Natural killer cell (primary cell): ENCODE measurements around the gene HAT1. TPM values are rescaled to one million over a fixed set of nuclear protein-coding genes. Genes with fewer than 3 reads are reported as not detected.

Experiments used
- ATAC-seq, 3 donors: fragments of 150-1000 bp in 2 of 3; fragments of 200-7000 bp in 1 of 3; cut with Tn5 transposase; 1 replicate in 1 of 3; 2 replicates in 2 of 3; pipeline ENCODE4 v1.10.0; 2021; ENCODE audit warnings: mild to moderate bottlenecking in 2 of 3, moderate library complexity in 2 of 3
- DNase-seq, 2 donors: peaks; one replicate each; pipeline versions ENCODE4 v3.0.0 to v3.0.0-alpha.2; 2013 to 2021; ENCODE audit warnings: mixed read lengths in 1 of 2
- H3K27ac ChIP-seq: one replicate; pipeline ENCODE4 v1.5.1; 2013; ENCODE audit warnings: mild to moderate bottlenecking, low read length
- H3K27me3 ChIP-seq: one replicate; pipeline ENCODE4 v1.6.1; 2013; ENCODE audit warnings: low read length; ENCODE audit not compliant: control insufficient read depth, insufficient read depth
- H3K36me3 ChIP-seq: one replicate; pipeline ENCODE4 v1.6.1; 2013; ENCODE audit warnings: low read length; ENCODE audit not compliant: control insufficient read depth, insufficient read depth
- H3K4me1 ChIP-seq: one replicate; pipeline ENCODE4 v1.6.1; 2013; ENCODE audit warnings: low read length; ENCODE audit not compliant: control insufficient read depth, insufficient read depth
- H3K4me3 ChIP-seq: one replicate; pipeline ENCODE4 v1.5.1; 2013; ENCODE audit warnings: low read length
- H3K9me3 ChIP-seq: one replicate; pipeline ENCODE4 v1.6.1; 2013; ENCODE audit warnings: low read length; ENCODE audit not compliant: control insufficient read depth, insufficient read depth
- H3K27ac Mint-ChIP-seq, 2 donors: one replicate each; pipeline ENCODE4 v1.8.0; 2022; ENCODE audit warnings: mild to moderate bottlenecking in 2 of 2, mixed read lengths in 2 of 2, moderate library complexity in 1 of 2
- H3K27me3 Mint-ChIP-seq, 2 donors: one replicate each; pipeline ENCODE4 v1.8.0; 2022; ENCODE audit warnings: low read depth in 2 of 2, mixed read lengths in 2 of 2
- H3K36me3 Mint-ChIP-seq: one replicate; pipeline ENCODE4 v1.8.0; 2022; ENCODE audit warnings: mixed read lengths
- H3K4me1 Mint-ChIP-seq, 2 donors: one replicate each; pipeline ENCODE4 v1.8.0; 2022; ENCODE audit warnings: mixed read lengths in 2 of 2
- H3K4me3 Mint-ChIP-seq: one replicate; pipeline ENCODE4 v1.8.0; 2022; ENCODE audit warnings: mild to moderate bottlenecking, moderate library complexity, mixed read lengths
- H3K9me3 Mint-ChIP-seq, 2 donors: one replicate each; pipeline ENCODE4 v1.8.0; 2022; ENCODE audit warnings: mixed read lengths in 2 of 2
- WGBS: methylation state at CpG from one replicate; pipeline ENCODE4 v1.1.7; 2013; ENCODE audit warnings: missing lambda C conversion rate; ENCODE audit not compliant: insufficient coverage; 5-methylcytosine and 5-hydroxymethylcytosine counted together
- intact Hi-C: fragments of 100-400 bp; cut with micrococcal nuclease; formaldehyde crosslinking; loops from one replicate; pipeline ENCODE4 v1.14.2; 2022
- total RNA-seq, 4 donors: library from RNA; stranded (reverse); fragments of 120-200 nt in 1 of 4; gene quantifications; one replicate each; pipeline versions ENCODE4 v1.2.3 to v1.2.4, GENCODE V29; 2013 to 2022
- TF ChIP-seq, protein P1 (sequence below): fragments of 200-600 bp; IDR thresholded peaks from one replicate; pipeline ENCODE4 v1.8.0; 2022; ENCODE audit warnings: antibody characterized with exemption

HAT1 gene
- total RNA-seq, 3 donors from 2014 or later (not counting 1 experiment from before 2014, with no cell fraction given): 29.7 to 32.7 (median 32.2) TPM

DNA sequence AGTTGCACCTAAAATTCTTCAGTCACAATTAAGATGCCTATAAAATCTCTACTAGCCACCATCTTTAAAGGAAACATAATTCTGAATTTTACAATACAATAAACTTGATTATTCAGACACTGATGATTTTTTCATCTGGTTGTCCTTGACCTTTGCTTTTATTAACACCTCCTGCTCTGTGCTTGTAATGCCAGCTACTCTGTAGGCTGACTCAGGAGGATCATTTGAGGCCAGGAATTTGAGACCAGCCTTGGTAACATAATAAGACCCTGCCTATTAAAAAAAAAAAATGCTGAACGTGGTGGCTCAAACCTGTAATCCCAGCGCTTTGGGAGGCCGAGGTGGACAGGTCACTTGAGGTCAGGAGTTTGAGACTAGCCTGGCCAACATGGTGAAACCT lies 38.3 kb downstream of the HAT1 start:
- intact Hi-C loops: no loop called here
- Histone ChIP-seq H3K27ac (no peak overlapping the region), H3K4me3 (no peak overlapping the region), H3K4me1 (no peaks in the 10 kb centered on the region), H3K9me3 (no peaks in the 10 kb centered on the region), H3K27me3 (no peaks in the 10 kb centered on the region), H3K36me3 (no peaks in the 10 kb centered on the region)
- Mint-ChIP-seq H3K27ac (no peak overlapping the region), H3K4me3 (no peak overlapping the region), H3K36me3 (no peaks in the 10 kb centered on the region), H3K9me3 (no peaks in the 10 kb centered on the region), H3K27me3 (no peaks in the 10 kb centered on the region), H3K4me1 (peaks cover 7 to 22% of the 10 kb centered on the region in 2 donors)
- no peak for ATAC-seq
- DNase-seq: no peak
- 94% methylated on average over 3 of the region's 3 CpGs for WGBS
- TF ChIP-seq, protein P1, sequence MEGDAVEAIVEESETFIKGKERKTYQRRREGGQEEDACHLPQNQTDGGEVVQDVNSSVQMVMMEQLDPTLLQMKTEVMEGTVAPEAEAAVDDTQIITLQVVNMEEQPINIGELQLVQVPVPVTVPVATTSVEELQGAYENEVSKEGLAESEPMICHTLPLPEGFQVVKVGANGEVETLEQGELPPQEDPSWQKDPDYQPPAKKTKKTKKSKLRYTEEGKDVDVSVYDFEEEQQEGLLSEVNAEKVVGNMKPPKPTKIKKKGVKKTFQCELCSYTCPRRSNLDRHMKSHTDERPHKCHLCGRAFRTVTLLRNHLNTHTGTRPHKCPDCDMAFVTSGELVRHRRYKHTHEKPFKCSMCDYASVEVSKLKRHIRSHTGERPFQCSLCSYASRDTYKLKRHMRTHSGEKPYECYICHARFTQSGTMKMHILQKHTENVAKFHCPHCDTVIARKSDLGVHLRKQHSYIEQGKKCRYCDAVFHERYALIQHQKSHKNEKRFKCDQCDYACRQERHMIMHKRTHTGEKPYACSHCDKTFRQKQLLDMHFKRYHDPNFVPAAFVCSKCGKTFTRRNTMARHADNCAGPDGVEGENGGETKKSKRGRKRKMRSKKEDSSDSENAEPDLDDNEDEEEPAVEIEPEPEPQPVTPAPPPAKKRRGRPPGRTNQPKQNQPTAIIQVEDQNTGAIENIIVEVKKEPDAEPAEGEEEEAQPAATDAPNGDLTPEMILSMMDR: no peak

GRCh38 chr2:171963198-171963597 lies 40.9 kb downstream of the HAT1 start:
- intact Hi-C loops: no loop called here
- 100% methylated on average over 1 of the region's 2 CpGs for WGBS
- Histone ChIP-seq H3K4me1 (no peaks in the 10 kb centered on the region), H3K27me3 (no peaks in the 10 kb centered on the region), H3K36me3 (peaks cover 22% of the 10 kb centered on the region), H3K4me3 (no peak overlapping the region), H3K27ac (no peak overlapping the region), H3K9me3 (no peaks in the 10 kb centered on the region)
- Mint-ChIP-seq H3K4me1 (peaks cover 7 to 16% of the 10 kb centered on the region in 2 donors), H3K36me3 (peaks cover 5% of the 10 kb centered on the region), H3K4me3 (no peak overlapping the region), H3K27ac (no peak overlapping the region), H3K27me3 (no peaks in the 10 kb centered on the region), H3K9me3 (no peaks in the 10 kb centered on the region)
- DNase-seq (no peak), ATAC-seq (no peak)
- TF ChIP-seq, protein P1: no peak

GRCh38 chr2:171964308-171964707 lies 42.0 kb downstream of the HAT1 start:
- Histone ChIP-seq H3K27ac (no peak overlapping the region), H3K4me1 (no peaks in the 10 kb centered on the region), H3K9me3 (no peaks in the 10 kb centered on the region), H3K27me3 (no peaks in the 10 kb centered on the region), H3K36me3 (peaks cover 30% of the 10 kb centered on the region), H3K4me3 (no peak overlapping the region)
- Mint-ChIP-seq H3K27ac (no peak overlapping the region), H3K9me3 (no peaks in the 10 kb centered on the region), H3K27me3 (no peaks in the 10 kb centered on the region), H3K4me3 (no peak overlapping the region), H3K36me3 (peaks cover 5% of the 10 kb centered on the region), H3K4me1 (peaks cover 7 to 11% of the 10 kb centered on the region in 2 donors)
- no peak for DNase-seq
- intact Hi-C loops: no loop called here
- TF ChIP-seq, protein P1: no peak
- WGBS: 71% methylated on average over 2 of the region's 2 CpGs
- no peak for ATAC-seq

GRCh38 chr2:171965238-171965637 lies 43.0 kb downstream of the HAT1 start:
- H3K4me3 ChIP-seq: no peak overlapping the region
- peaks cover 30% of the 10 kb centered on the region for H3K36me3 ChIP-seq
- intact Hi-C loops: no loop called here
- DNase-seq: no peak
- Mint-ChIP-seq H3K27ac (no peak overlapping the region), H3K4me1 (peaks cover 0 to 5% of the 10 kb centered on the region in 2 donors), H3K36me3 (peaks cover 5% of the 10 kb centered on the region), H3K27me3 (no peaks in the 10 kb centered on the region), H3K9me3 (no peaks in the 10 kb centered on the region), H3K4me3 (no peak overlapping the region)
- no peak for ATAC-seq
- H3K9me3 ChIP-seq: no peaks in the 10 kb centered on the region
- 100% methylated on average over 1 of the region's 3 CpGs for WGBS
- H3K27me3 ChIP-seq: no peaks in the 10 kb centered on the region
- TF ChIP-seq, protein P1: no peak
- no peak overlapping the region for H3K27ac ChIP-seq
- no peaks in the 10 kb centered on the region for H3K4me1 ChIP-seq
